Endothelial cell of umbilical vein (primary cell): ENCODE measurements around the gene SLC8A1. TPM values are rescaled to one million over a fixed set of nuclear protein-coding genes. Genes with fewer than 3 reads are reported as not detected.

ENCODE experiments used
- BruUV-seq: library from RNA; stranded (reverse); fragments of 400-500 nt; replicated peaks from 2 replicates; lab custom pipeline; 2021; lab: Mats Ljungman, UMichigan
- CTCF ChIA-PET: fragments of 300-600, 350-600 bp; sonication (Branson Sonifier 250); formaldehyde crosslinking; loops from one replicate; lab custom pipeline; 2021; ENCODE audit warnings: antibody characterized with exemption, inconsistent platforms; lab: Charles Lee
- POLR2A ChIA-PET: fragments of 300-600, 350-600 bp; sonication (Branson Sonifier 250); formaldehyde crosslinking; loops from one replicate; lab custom pipeline; 2021; ENCODE audit warnings: antibody characterized with exemption, inconsistent platforms; lab: Charles Lee
- DNase-seq: peaks from one replicate; pipeline ENCODE4 v3.0.0-alpha.2; 2011; ENCODE audit warnings: low read depth, low spot score
- FAIRE-seq: peaks from 2 replicates; lab custom pipeline; 2011; peaks lifted over from hg19 to GRCh38; lab: Jason Lieb, UNC
- H2AFZ ChIP-seq: 2 replicates; pipeline ENCODE4 v1.6.0; 2012; ENCODE audit warnings: low read depth, low read length, control low read depth, inconsistent platforms
- H3K27ac ChIP-seq: 2 replicates; pipeline ENCODE4 v1.5.1; 2011; ENCODE audit warnings: low read depth, mild to moderate bottlenecking, control low read depth, low read length, moderate library complexity; ENCODE audit not compliant: insufficient read depth
- H3K27me3 ChIP-seq, 2 experiments: 2 replicates each; pipeline versions ENCODE4 v1.6.0 to v1.6.1; 2011; ENCODE audit warnings: low read length in 2 of 2, mixed read lengths in 1 of 2; ENCODE audit not compliant: control insufficient read depth in 2 of 2, insufficient read depth in 2 of 2
- H3K36me3 ChIP-seq, 2 experiments: 2 replicates in 1 of 2; 3 replicates in 1 of 2; pipeline ENCODE4 v1.5.1; 2011; ENCODE audit warnings: low read length in 2 of 2, mild to moderate bottlenecking in 1 of 2, moderate library complexity in 1 of 2; ENCODE audit not compliant: control insufficient read depth in 2 of 2, insufficient read depth in 2 of 2; ENCODE audit errors: extremely low read depth in 1 of 2
- H3K4me1 ChIP-seq: 3 replicates; pipeline ENCODE4 v1.5.1; 2011; ENCODE audit warnings: mild to moderate bottlenecking, low read length; ENCODE audit not compliant: control insufficient read depth, insufficient read depth; ENCODE audit errors: extremely low read depth
- H3K4me2 ChIP-seq: 2 replicates; pipeline ENCODE4 v1.6.1; 2011; ENCODE audit warnings: low read length, control low read depth, mixed read lengths; ENCODE audit not compliant: insufficient read depth
- H3K4me3 ChIP-seq, 3 experiments: fragments of 200-600 bp in 1 of 3; sonication (generic), shearing (Covaris generic) in 1 of 3; replicated peaks in 1 of 3; 2 replicates each; pipeline ENCODE4 v1.5.1; 2011 to 2016; ENCODE audit warnings: control low read depth in 3 of 3, low read length in 3 of 3, mild to moderate bottlenecking in 2 of 3, inconsistent platforms in 1 of 3, low read depth in 1 of 3, moderate library complexity in 1 of 3; ENCODE audit not compliant: insufficient read depth in 1 of 3
- H3K79me2 ChIP-seq: 2 replicates; pipeline ENCODE4 v1.6.0; 2012; ENCODE audit warnings: low read length, inconsistent platforms; ENCODE audit not compliant: control insufficient read depth, insufficient read depth
- H3K9ac ChIP-seq: replicated peaks from 2 replicates; pipeline ENCODE3; 2011; ENCODE audit warnings: low read length, control low read depth; ENCODE audit not compliant: insufficient read depth; ENCODE audit errors: extremely low read depth
- H3K9me1 ChIP-seq: replicated peaks from 3 replicates; pipeline ENCODE4 v1.6.0; 2011; ENCODE audit warnings: mild to moderate bottlenecking, low read length; ENCODE audit not compliant: control insufficient read depth, insufficient read depth; ENCODE audit errors: extremely low read depth
- H3K9me3 ChIP-seq: replicated peaks from 2 replicates; pipeline ENCODE4 v1.5.1; 2012; ENCODE audit warnings: low read length, inconsistent platforms; ENCODE audit not compliant: control insufficient read depth, insufficient read depth
- H4K20me1 ChIP-seq: replicated peaks from 2 replicates; pipeline ENCODE3; 2011; ENCODE audit warnings: mild to moderate bottlenecking, low read length; ENCODE audit not compliant: control insufficient read depth, insufficient read depth; ENCODE audit errors: extremely low read depth
- EZH2 ChIP-seq: IDR thresholded peaks from 2 replicates; pipeline ENCODE4 v1.6.1; 2012; ENCODE audit warnings: borderline replicate concordance, low read depth, mild to moderate bottlenecking, moderate library complexity, low read length, inconsistent platforms; ENCODE audit not compliant: severe bottlenecking
- FOS ChIP-seq: IDR thresholded peaks from 2 replicates; pipeline ENCODE4 v1.6.1; 2011; ENCODE audit warnings: mild to moderate bottlenecking, low read length, moderate library complexity, borderline replicate concordance; ENCODE audit not compliant: insufficient read depth
- GATA2 ChIP-seq: IDR thresholded peaks from 2 replicates; pipeline ENCODE4 v1.7.0; 2011; ENCODE audit warnings: low read depth, mild to moderate bottlenecking, moderate library complexity, mixed read lengths, low read length; ENCODE audit not compliant: insufficient read length, insufficient read depth
- JUN ChIP-seq: IDR thresholded peaks from 2 replicates; pipeline ENCODE4 v1.6.1; 2011; ENCODE audit warnings: borderline replicate concordance, low read depth; ENCODE audit not compliant: insufficient read length, insufficient read depth
- MYC ChIP-seq: IDR thresholded peaks from one replicate; pipeline ENCODE4 v1.6.1; 2011; ENCODE audit warnings: mild to moderate bottlenecking, low read depth, low read length
- POLR2A ChIP-seq: IDR thresholded peaks from 2 replicates; pipeline ENCODE4 v1.6.1; 2012; ENCODE audit warnings: low read depth, mild to moderate bottlenecking, control low read depth, low read length
- POLR2AphosphoS5 ChIP-seq: IDR thresholded peaks from 2 replicates; pipeline ENCODE4 v1.6.1; 2012; ENCODE audit warnings: low read depth, mild to moderate bottlenecking, control low read depth, low read length, moderate library complexity; ENCODE audit not compliant: insufficient read depth
- dilution Hi-C: fragments of 300-500 bp; cut with MboI; formaldehyde crosslinking; loops from one replicate; pipeline ENCODE4 v1.15.0; 2019; ENCODE audit warnings: low sequenced_read_pairs; ENCODE audit not compliant: extremely low pct_ligation_motif_present
- intact Hi-C: fragments of 100-400 bp; cut with micrococcal nuclease; formaldehyde crosslinking; loops from one replicate; pipeline ENCODE4 v1.10.0; 2022
- polyA plus RNA-seq, 4 experiments: library from polyadenylated mRNA; depleted of rRNA in 3 of 4; stranded (reverse) in 3 of 4; unstranded in 1 of 4; fragments of >200 nt; gene quantifications; 2 replicates each; pipeline versions ENCODE4 v1.2.1 to v1.2.3, GENCODE V29; 2011 to 2012; ENCODE audit warnings: missing spikeins in 1 of 4
- total RNA-seq: library from RNA; stranded (reverse); gene quantifications from 2 replicates; pipeline ENCODE4 v1.2.3, GENCODE V29; 2021
- TF ChIP-seq, protein P1 (sequence below): IDR thresholded peaks from 2 replicates; pipeline ENCODE4 v1.6.1; 2011; ENCODE audit not compliant: insufficient read depth, insufficient read length
- TF ChIP-seq, protein P2 (sequence below), 2 donors: IDR thresholded peaks; 1 replicate in 1 of 2; 2 replicates in 1 of 2; pipeline ENCODE4 v1.5.1; 2011; ENCODE audit warnings: low read length in 2 of 2, mild to moderate bottlenecking in 2 of 2, moderate library complexity in 2 of 2, control low read depth in 1 of 2, inconsistent platforms in 1 of 2, low read depth in 1 of 2; ENCODE audit not compliant: insufficient read depth in 1 of 2; ENCODE audit errors: extremely low read depth in 1 of 2

The SLC8A1 gene
- total and polyA plus RNA-seq, 2 donors (not counting 3 experiments of a cell fraction or from before 2014, with no cell fraction given) = 0.19 to 1.8 TPM

DNA sequence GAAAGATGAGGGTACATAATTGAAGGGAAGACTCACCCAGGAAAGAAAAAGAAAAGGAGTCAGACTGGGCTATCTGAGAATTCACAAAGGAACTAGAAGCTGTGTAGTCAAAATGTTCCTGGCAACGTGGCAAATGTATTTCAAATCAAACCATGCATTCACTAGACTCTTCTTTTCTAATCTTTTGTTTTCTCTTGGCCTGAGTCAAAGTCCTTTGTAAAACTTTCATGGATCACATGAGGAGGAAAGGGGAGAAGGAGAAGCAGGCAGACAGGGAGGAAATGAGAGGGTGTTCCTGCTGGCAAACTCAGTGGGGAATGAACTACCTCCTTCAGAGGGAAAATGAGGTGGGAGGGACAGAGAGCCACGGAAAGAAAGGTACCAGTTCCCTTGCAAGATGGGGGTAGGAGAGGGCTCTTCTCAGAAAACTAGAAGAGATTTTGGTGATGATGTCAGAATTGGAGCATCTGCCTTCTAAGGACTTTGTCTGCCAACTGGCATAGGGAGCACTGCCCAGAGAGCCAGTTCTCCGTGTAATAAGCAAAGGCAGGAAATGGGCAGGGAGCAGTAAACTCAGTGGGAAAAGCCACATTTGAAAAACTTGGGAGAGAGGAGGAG is 51.4 kb downstream of the SLC8A1 start:
- peak overlapping the region; percentile 60 for H3K4me2 ChIP-seq
- FAIRE-seq (peak; percentile 74), DNase-seq (peak; percentile 44)
- ChIA-PET CTCF (no interaction called here), POLR2A (no interaction called here)
- TF ChIP-seq POLR2AphosphoS5 (no peak), FOS (peak; percentile 20)
- intact Hi-C loops = loop anchor here (2.0 kb wide), 1 partner anchor 48 kb away; no protein-coding TSS in a partner anchor
- no peaks in the 10 kb centered on the region for H3K9me1 ChIP-seq
- H3K9me3 ChIP-seq = no peaks in the 10 kb centered on the region
- H3K4me1 ChIP-seq = peaks cover 26% of the 10 kb centered on the region
- no TSS peak for BruUV-seq
- H3K36me3 ChIP-seq = no peaks in the 10 kb centered on the region
- H3K4me3 ChIP-seq = no peak overlapping the region
- no peaks in the 10 kb centered on the region for H3K79me2 ChIP-seq
- peak overlapping the region; percentile 59 for H3K27ac ChIP-seq
- no peaks in the 10 kb centered on the region for H4K20me1 ChIP-seq
- H3K9ac ChIP-seq = peak overlapping the region; percentile 28
- peak overlapping the region; percentile 77 for H2AFZ ChIP-seq
- H3K27me3 ChIP-seq = no peaks in the 10 kb centered on the region
- dilution Hi-C loops = no loop called here

DNA sequence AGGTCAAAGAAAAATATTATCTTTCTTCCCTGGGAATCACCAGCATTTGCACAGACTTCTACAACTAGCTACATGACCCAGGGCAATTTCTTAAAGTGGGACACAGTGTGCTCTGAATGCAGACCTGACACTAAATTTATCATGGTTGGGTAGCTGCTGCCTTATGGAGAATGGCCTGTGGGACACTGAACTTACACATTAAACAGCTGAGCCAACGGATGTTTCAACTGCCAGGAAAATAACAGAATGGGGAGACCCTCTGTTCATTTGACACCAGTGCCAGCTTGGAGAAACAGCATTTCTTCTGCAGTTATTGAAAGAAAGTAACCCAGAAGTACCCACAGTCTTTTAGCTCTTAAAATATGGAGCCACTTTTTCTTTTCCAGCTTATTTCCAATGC is 54.1 kb downstream of the SLC8A1 start:
- Histone ChIP-seq H4K20me1 (no peaks in the 10 kb centered on the region), H3K36me3 (no peaks in the 10 kb centered on the region), H3K4me1 (peaks cover 26% of the 10 kb centered on the region), H2AFZ (no peak overlapping the region), H3K27me3 (no peaks in the 10 kb centered on the region), H3K79me2 (no peaks in the 10 kb centered on the region), H3K9me1 (no peaks in the 10 kb centered on the region), H3K27ac (no peak overlapping the region), H3K9ac (no peak overlapping the region), H3K4me2 (no peak overlapping the region), H3K4me3 (no peak overlapping the region), H3K9me3 (no peaks in the 10 kb centered on the region)
- no TSS peak for BruUV-seq
- TF ChIP-seq EZH2 (no peak), POLR2A (no peak), MYC (no peak), JUN (no peak), POLR2AphosphoS5 (no peak), FOS (no peak), GATA2 (no peak)
- TF ChIP-seq, protein P1, sequence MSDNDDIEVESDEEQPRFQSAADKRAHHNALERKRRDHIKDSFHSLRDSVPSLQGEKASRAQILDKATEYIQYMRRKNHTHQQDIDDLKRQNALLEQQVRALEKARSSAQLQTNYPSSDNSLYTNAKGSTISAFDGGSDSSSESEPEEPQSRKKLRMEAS = no peak
- TF ChIP-seq, protein P2, sequence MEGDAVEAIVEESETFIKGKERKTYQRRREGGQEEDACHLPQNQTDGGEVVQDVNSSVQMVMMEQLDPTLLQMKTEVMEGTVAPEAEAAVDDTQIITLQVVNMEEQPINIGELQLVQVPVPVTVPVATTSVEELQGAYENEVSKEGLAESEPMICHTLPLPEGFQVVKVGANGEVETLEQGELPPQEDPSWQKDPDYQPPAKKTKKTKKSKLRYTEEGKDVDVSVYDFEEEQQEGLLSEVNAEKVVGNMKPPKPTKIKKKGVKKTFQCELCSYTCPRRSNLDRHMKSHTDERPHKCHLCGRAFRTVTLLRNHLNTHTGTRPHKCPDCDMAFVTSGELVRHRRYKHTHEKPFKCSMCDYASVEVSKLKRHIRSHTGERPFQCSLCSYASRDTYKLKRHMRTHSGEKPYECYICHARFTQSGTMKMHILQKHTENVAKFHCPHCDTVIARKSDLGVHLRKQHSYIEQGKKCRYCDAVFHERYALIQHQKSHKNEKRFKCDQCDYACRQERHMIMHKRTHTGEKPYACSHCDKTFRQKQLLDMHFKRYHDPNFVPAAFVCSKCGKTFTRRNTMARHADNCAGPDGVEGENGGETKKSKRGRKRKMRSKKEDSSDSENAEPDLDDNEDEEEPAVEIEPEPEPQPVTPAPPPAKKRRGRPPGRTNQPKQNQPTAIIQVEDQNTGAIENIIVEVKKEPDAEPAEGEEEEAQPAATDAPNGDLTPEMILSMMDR (IDR thresholded peaks at IDR 0.05; ENCODE audit: extremely low read depth in 1 of 2, insufficient read depth in 1 of 2, low read depth in 1 of 2, low read length in 2 of 2) = no peak
- CTCF ChIA-PET = interaction anchor here (0.6 to 1.3 kb wide), 2 partner anchors 8 to 1002 kb away, joined by 3 read pairs; no protein-coding TSS in a partner anchor
- no peak for FAIRE-seq
- dilution Hi-C loops = no loop called here
- no peak for DNase-seq
- POLR2A ChIA-PET = no interaction called here
- intact Hi-C loops = no loop called here
